ENCODE data around the gene LYPLAL1.

DNA sequence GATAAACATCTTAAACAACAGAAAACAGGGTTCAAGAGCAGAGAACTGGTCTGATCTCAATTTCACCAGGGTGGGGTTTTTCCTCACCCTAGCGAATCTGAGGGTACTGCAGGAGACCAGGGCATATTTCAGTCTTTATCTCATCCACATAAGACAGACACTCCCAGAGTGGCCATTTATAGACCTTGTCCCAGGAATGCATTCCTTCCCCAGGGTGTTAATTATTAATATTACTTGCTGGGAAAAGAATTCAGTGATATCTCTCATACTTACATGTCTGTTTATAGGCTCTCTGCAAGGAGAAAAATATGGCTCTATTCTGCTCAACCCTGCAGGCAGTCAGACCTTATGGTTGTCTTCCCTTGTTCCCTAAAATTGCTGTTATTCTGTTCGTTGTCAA is 84.1 kb downstream of the LYPLAL1 start:
- no peak for TF ChIP-seq GTF2F1 (IDR thresholded peaks at IDR 0.05; ENCODE audit: low read depth, low read length)
- TF ChIP-seq, protein P1, sequence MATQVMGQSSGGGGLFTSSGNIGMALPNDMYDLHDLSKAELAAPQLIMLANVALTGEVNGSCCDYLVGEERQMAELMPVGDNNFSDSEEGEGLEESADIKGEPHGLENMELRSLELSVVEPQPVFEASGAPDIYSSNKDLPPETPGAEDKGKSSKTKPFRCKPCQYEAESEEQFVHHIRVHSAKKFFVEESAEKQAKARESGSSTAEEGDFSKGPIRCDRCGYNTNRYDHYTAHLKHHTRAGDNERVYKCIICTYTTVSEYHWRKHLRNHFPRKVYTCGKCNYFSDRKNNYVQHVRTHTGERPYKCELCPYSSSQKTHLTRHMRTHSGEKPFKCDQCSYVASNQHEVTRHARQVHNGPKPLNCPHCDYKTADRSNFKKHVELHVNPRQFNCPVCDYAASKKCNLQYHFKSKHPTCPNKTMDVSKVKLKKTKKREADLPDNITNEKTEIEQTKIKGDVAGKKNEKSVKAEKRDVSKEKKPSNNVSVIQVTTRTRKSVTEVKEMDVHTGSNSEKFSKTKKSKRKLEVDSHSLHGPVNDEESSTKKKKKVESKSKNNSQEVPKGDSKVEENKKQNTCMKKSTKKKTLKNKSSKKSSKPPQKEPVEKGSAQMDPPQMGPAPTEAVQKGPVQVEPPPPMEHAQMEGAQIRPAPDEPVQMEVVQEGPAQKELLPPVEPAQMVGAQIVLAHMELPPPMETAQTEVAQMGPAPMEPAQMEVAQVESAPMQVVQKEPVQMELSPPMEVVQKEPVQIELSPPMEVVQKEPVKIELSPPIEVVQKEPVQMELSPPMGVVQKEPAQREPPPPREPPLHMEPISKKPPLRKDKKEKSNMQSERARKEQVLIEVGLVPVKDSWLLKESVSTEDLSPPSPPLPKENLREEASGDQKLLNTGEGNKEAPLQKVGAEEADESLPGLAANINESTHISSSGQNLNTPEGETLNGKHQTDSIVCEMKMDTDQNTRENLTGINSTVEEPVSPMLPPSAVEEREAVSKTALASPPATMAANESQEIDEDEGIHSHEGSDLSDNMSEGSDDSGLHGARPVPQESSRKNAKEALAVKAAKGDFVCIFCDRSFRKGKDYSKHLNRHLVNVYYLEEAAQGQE (IDR thresholded peaks at IDR 0.05; ENCODE audit: borderline replicate concordance), result no peak
- TF ChIP-seq, protein P1 (CRISPR knock-in tag; IDR thresholded peaks at IDR 0.05; ENCODE audit: low read depth), result no peak
- TF ChIP-seq EZH2 (IDR thresholded peaks at IDR 0.05; ENCODE audit: borderline replicate concordance, low read depth, low read length), result no peak
- no peak for TF ChIP-seq SMC3 (conservative IDR thresholded peaks at IDR 0.05; ENCODE audit: insufficient read depth, low read depth, low read length)
- no peak for TF ChIP-seq U2AF1 (optimal IDR thresholded peaks at IDR 0.05; ENCODE audit: low read depth, low read length)
- TF ChIP-seq, protein P2, sequence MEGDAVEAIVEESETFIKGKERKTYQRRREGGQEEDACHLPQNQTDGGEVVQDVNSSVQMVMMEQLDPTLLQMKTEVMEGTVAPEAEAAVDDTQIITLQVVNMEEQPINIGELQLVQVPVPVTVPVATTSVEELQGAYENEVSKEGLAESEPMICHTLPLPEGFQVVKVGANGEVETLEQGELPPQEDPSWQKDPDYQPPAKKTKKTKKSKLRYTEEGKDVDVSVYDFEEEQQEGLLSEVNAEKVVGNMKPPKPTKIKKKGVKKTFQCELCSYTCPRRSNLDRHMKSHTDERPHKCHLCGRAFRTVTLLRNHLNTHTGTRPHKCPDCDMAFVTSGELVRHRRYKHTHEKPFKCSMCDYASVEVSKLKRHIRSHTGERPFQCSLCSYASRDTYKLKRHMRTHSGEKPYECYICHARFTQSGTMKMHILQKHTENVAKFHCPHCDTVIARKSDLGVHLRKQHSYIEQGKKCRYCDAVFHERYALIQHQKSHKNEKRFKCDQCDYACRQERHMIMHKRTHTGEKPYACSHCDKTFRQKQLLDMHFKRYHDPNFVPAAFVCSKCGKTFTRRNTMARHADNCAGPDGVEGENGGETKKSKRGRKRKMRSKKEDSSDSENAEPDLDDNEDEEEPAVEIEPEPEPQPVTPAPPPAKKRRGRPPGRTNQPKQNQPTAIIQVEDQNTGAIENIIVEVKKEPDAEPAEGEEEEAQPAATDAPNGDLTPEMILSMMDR (IDR thresholded peaks at IDR 0.05 in 2 of 3, conservative IDR thresholded peaks at IDR 0.05 in 1 of 3; ENCODE audit: insufficient read depth in 2 of 3, low read depth in 1 of 3, low read length in 3 of 3), result no peak
- TF ChIP-seq, protein P3, sequence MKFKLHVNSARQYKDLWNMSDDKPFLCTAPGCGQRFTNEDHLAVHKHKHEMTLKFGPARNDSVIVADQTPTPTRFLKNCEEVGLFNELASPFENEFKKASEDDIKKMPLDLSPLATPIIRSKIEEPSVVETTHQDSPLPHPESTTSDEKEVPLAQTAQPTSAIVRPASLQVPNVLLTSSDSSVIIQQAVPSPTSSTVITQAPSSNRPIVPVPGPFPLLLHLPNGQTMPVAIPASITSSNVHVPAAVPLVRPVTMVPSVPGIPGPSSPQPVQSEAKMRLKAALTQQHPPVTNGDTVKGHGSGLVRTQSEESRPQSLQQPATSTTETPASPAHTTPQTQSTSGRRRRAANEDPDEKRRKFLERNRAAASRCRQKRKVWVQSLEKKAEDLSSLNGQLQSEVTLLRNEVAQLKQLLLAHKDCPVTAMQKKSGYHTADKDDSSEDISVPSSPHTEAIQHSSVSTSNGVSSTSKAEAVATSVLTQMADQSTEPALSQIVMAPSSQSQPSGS (CRISPR knock-in tag; IDR thresholded peaks at IDR 0.05), result no peak
- TF ChIP-seq, protein P4, sequence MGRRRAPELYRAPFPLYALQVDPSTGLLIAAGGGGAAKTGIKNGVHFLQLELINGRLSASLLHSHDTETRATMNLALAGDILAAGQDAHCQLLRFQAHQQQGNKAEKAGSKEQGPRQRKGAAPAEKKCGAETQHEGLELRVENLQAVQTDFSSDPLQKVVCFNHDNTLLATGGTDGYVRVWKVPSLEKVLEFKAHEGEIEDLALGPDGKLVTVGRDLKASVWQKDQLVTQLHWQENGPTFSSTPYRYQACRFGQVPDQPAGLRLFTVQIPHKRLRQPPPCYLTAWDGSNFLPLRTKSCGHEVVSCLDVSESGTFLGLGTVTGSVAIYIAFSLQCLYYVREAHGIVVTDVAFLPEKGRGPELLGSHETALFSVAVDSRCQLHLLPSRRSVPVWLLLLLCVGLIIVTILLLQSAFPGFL (CRISPR knock-in tag; IDR thresholded peaks at IDR 0.05), result no peak
- TF ChIP-seq EP300 (IDR thresholded peaks at IDR 0.05; ENCODE audit: low read length), result no peak
- no peak for TF ChIP-seq NR2C2 (CRISPR knock-in tag; IDR thresholded peaks at IDR 0.05)
- no peak for TF ChIP-seq NR2C2 (tag; IDR thresholded peaks at IDR 0.05)
